ENCODE results near the gene IREB2. TPM values are rescaled to one million over a fixed set of nuclear protein-coding genes. Genes with fewer than 3 reads are reported as not detected.

IREB2 gene
- total and polyA plus RNA-seq, 9 donors, result 15.2 to 54.5 (median 44.8) TPM

GRCh38 chr15:78390242-78390641, 47.8 kb upstream of the IREB2 start:
- Histone ChIP-seq H3K27ac (no peak overlapping the region), H3K27me3 (no peaks in the 10 kb centered on the region), H3K9me3 (no peaks in the 10 kb centered on the region), H3K36me3 (no peaks in the 10 kb centered on the region), H3K4me1 (ENCODE audit: insufficient read depth) (no peaks in the 10 kb centered on the region), H3K4me3 (no peak overlapping the region)
- WGBS, 3 donors, result 79 to 82% (median 80%) methylated on average over 1 of the region's 1 CpG
- intact Hi-C loops (cut with DNase I), result no loop called here
- DNase-seq, result no peak
- no peak for TF ChIP-seq EP300 (IDR thresholded peaks at IDR 0.05)
- TF ChIP-seq POLR2A (IDR thresholded peaks at IDR 0.05), result no peak
- no peak for TF ChIP-seq CTCF (IDR thresholded peaks at IDR 0.05)

- H3K36me3 ChIP-seq, result no peaks in the 10 kb centered on the region
- 82 to 84% (median 83%) methylated on average over 3 of the region's 3 CpGs for WGBS, 3 donors
- H3K27me3 ChIP-seq, result no peaks in the 10 kb centered on the region
- DNase-seq, result no peak
- TF ChIP-seq EP300 (IDR thresholded peaks at IDR 0.05) (no peak), CTCF (IDR thresholded peaks at IDR 0.05) (no peak), POLR2A (IDR thresholded peaks at IDR 0.05) (no peak)
- no peaks in the 10 kb centered on the region for H3K4me1 ChIP-seq (ENCODE audit: insufficient read depth)
- H3K27ac ChIP-seq, result no peak overlapping the region
- intact Hi-C loops (cut with DNase I), result no loop called here
- H3K9me3 ChIP-seq, result no peaks in the 10 kb centered on the region
- H3K4me3 ChIP-seq, result no peak overlapping the region
Measured at GRCh38 chr15:78390826-78391225, 47.2 kb upstream of the IREB2 start.

GRCh38 chr15:78391781-78392180, 46.2 kb upstream of the IREB2 start:
- 93 to 97% (median 95%) methylated on average over 3 of the region's 3 CpGs for WGBS, 3 donors
- no peaks in the 10 kb centered on the region for H3K9me3 ChIP-seq
- H3K36me3 ChIP-seq, result no peaks in the 10 kb centered on the region
- no peaks in the 10 kb centered on the region for H3K4me1 ChIP-seq (ENCODE audit: insufficient read depth)
- no peak for DNase-seq
- H3K27me3 ChIP-seq, result no peaks in the 10 kb centered on the region
- H3K27ac ChIP-seq, result no peak overlapping the region
- intact Hi-C loops (cut with DNase I), result no loop called here
- no peak overlapping the region for H3K4me3 ChIP-seq
- no peak for TF ChIP-seq CTCF (IDR thresholded peaks at IDR 0.05)
- TF ChIP-seq EP300 (IDR thresholded peaks at IDR 0.05), result no peak
- TF ChIP-seq POLR2A (IDR thresholded peaks at IDR 0.05), result no peak

GRCh38 chr15:78392430-78392829, 45.6 kb upstream of the IREB2 start:
- peaks cover 2% of the 10 kb centered on the region for H3K4me1 ChIP-seq (ENCODE audit: insufficient read depth)
- DNase-seq, result no peak
- WGBS, 3 donors, result 54 to 74% (median 56%) methylated on average over 4 of the region's 4 CpGs
- H3K27ac ChIP-seq, result no peak overlapping the region
- H3K9me3 ChIP-seq, result no peaks in the 10 kb centered on the region
- H3K27me3 ChIP-seq, result no peaks in the 10 kb centered on the region
- no peak for TF ChIP-seq EP300 (IDR thresholded peaks at IDR 0.05)
- no peak for TF ChIP-seq POLR2A (IDR thresholded peaks at IDR 0.05)
- TF ChIP-seq CTCF (IDR thresholded peaks at IDR 0.05), result no peak
- H3K4me3 ChIP-seq, result no peak overlapping the region
- intact Hi-C loops (cut with DNase I), result no loop called here
- no peaks in the 10 kb centered on the region for H3K36me3 ChIP-seq

GRCh38 chr15:78393137-78393536, 44.9 kb upstream of the IREB2 start:
- no peak overlapping the region for H3K27ac ChIP-seq
- no peaks in the 10 kb centered on the region for H3K9me3 ChIP-seq
- intact Hi-C loops (cut with DNase I), result no loop called here
- 43 to 50% (median 45%) methylated on average over 1 of the region's 1 CpG for WGBS, 3 donors
- DNase-seq, result no peak
- no peaks in the 10 kb centered on the region for H3K36me3 ChIP-seq
- H3K27me3 ChIP-seq, result no peaks in the 10 kb centered on the region
- H3K4me1 ChIP-seq (ENCODE audit: insufficient read depth), result peaks cover 2% of the 10 kb centered on the region
- no peak overlapping the region for H3K4me3 ChIP-seq
- no peak for TF ChIP-seq POLR2A (IDR thresholded peaks at IDR 0.05)
- TF ChIP-seq EP300 (IDR thresholded peaks at IDR 0.05), result no peak

Measured in ovary (tissue), 9 donors.